ENCODE data around the gene DKK1. TPM values are rescaled to one million over a fixed set of nuclear protein-coding genes. Genes with fewer than 3 reads are reported as not detected.

DKK1 gene
- total RNA-seq, 4 donors from 2014 or later, result 0.19 to 2.6 (median 0.59) TPM

DNA sequence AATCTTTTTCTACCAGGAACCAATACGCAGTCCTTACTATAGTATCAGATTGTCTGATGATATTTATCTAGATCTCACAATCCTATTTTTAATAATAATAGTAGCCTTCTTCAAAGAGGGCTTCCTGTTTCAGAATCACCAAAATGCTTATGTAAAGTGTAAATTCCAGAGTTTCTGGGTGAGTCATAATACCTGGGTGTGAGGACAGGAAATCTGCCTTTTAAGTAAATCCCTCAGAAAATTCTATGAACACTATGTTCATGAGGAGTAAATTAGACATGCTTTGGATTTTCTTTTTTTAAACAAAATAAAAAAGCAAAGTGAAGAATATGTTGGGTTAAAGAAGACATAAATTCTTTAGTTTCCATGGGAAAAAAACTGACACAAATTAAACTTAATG, 20.5 kb downstream of the DKK1 start:
- Histone ChIP-seq H3K27ac (no peak overlapping the region), H3K4me1 (no peaks in the 10 kb centered on the region), H3K4me3 (no peak overlapping the region), H3K9me3 (no peaks in the 10 kb centered on the region), H3K36me3 (no peaks in the 10 kb centered on the region), H3K27me3 (no peaks in the 10 kb centered on the region)
- intact Hi-C loops (cut with DNase I), result no loop called here
- no peak for TF ChIP-seq POLR2A (IDR thresholded peaks at IDR 0.05)
- TF ChIP-seq, protein P1, sequence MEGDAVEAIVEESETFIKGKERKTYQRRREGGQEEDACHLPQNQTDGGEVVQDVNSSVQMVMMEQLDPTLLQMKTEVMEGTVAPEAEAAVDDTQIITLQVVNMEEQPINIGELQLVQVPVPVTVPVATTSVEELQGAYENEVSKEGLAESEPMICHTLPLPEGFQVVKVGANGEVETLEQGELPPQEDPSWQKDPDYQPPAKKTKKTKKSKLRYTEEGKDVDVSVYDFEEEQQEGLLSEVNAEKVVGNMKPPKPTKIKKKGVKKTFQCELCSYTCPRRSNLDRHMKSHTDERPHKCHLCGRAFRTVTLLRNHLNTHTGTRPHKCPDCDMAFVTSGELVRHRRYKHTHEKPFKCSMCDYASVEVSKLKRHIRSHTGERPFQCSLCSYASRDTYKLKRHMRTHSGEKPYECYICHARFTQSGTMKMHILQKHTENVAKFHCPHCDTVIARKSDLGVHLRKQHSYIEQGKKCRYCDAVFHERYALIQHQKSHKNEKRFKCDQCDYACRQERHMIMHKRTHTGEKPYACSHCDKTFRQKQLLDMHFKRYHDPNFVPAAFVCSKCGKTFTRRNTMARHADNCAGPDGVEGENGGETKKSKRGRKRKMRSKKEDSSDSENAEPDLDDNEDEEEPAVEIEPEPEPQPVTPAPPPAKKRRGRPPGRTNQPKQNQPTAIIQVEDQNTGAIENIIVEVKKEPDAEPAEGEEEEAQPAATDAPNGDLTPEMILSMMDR (IDR thresholded peaks at IDR 0.05), result no peak
- WGBS, 2 donors, result 54 to 74% methylated on average over 1 of the region's 1 CpG
- no peak for DNase-seq

DNA sequence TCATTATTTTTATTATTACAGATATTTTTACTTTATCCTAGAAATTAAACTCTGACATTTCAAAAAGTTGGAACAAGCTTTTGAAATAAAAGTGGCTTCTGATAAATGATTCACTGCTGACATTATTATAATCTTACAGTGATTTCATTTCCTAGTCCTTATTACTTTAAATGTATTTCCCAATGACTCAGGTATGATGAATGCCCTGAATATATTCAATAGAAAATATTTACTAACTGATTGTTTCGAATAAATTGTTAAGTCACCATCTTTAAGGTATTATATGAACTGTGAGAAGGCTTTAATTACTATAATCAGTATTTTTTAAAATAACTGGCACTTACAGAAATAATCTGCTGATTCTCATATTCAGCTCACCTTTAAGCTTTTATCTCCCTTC, 21.6 kb downstream of the DKK1 start:
- no peaks in the 10 kb centered on the region for H3K9me3 ChIP-seq
- H3K36me3 ChIP-seq, result no peaks in the 10 kb centered on the region
- intact Hi-C loops (cut with DNase I), result no loop called here
- no peak for DNase-seq
- H3K27ac ChIP-seq, result no peak overlapping the region
- TF ChIP-seq, protein P1 (IDR thresholded peaks at IDR 0.05), result no peak
- TF ChIP-seq POLR2A (IDR thresholded peaks at IDR 0.05), result no peak
- H3K27me3 ChIP-seq, result no peaks in the 10 kb centered on the region
- no peaks in the 10 kb centered on the region for H3K4me1 ChIP-seq
- 24 to 37% methylated on average over 1 of the region's 1 CpG for whole genome bisulfite sequencing, 2 donors
- no peak overlapping the region for H3K4me3 ChIP-seq

DNA sequence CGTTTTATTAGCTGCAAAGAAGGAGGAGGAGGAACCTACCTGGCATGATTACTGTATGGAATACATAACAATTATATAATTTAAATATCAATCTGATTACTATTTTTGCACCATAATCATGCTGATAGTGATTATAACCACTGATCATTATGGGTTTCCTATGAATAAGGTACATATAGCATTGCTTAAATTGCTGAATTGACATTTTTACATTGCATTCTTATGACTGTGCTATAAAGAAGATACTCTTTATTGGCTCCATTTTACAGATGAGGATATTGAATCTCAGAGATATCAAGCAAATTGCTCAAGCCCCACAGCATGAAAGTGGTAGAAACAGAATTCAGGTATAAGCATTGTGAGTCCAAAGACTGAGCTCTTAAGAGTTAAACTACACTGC, 23.1 kb downstream of the DKK1 start:
- WGBS, 2 donors, result 78 to 86% methylated on average over 1 of the region's 1 CpG
- intact Hi-C loops (cut with DNase I), result no loop called here
- H3K36me3 ChIP-seq, result no peaks in the 10 kb centered on the region
- no peak for DNase-seq
- no peaks in the 10 kb centered on the region for H3K9me3 ChIP-seq
- H3K27me3 ChIP-seq, result no peaks in the 10 kb centered on the region
- H3K4me3 ChIP-seq, result no peak overlapping the region
- H3K27ac ChIP-seq, result no peak overlapping the region
- no peaks in the 10 kb centered on the region for H3K4me1 ChIP-seq
- TF ChIP-seq, protein P1 (IDR thresholded peaks at IDR 0.05), result no peak
- no peak for TF ChIP-seq POLR2A (IDR thresholded peaks at IDR 0.05)

DNA sequence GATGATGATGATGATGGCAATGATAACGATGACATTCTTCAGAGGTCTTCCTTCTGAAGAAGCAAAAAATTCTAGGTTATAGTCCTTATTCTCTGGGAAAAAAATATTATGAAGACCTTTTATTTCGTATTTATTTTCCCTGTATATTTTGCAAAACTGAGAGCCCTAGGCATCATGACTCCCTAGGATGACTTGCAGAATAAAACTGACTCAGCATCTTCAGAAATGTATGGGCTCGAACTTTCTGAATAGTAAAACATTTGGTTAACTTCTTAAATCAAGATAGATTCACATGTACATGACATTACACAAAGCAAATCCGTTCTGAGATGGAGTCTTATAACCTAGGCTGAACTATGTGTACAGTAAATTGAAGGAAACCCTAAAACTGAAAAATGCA, 29.4 kb downstream of the DKK1 start:
- H3K4me1 ChIP-seq, result no peaks in the 10 kb centered on the region
- no peaks in the 10 kb centered on the region for H3K27me3 ChIP-seq
- intact Hi-C loops (cut with DNase I), result no loop called here
- WGBS, 2 donors, result 62 to 63% methylated on average over 4 of the region's 4 CpGs
- no peak for DNase-seq
- TF ChIP-seq POLR2A (IDR thresholded peaks at IDR 0.05), result no peak
- TF ChIP-seq, protein P1 (IDR thresholded peaks at IDR 0.05), result no peak
- H3K9me3 ChIP-seq, result no peaks in the 10 kb centered on the region
- H3K27ac ChIP-seq, result no peak overlapping the region
- H3K36me3 ChIP-seq, result no peaks in the 10 kb centered on the region
- H3K4me3 ChIP-seq, result no peak overlapping the region

DNA sequence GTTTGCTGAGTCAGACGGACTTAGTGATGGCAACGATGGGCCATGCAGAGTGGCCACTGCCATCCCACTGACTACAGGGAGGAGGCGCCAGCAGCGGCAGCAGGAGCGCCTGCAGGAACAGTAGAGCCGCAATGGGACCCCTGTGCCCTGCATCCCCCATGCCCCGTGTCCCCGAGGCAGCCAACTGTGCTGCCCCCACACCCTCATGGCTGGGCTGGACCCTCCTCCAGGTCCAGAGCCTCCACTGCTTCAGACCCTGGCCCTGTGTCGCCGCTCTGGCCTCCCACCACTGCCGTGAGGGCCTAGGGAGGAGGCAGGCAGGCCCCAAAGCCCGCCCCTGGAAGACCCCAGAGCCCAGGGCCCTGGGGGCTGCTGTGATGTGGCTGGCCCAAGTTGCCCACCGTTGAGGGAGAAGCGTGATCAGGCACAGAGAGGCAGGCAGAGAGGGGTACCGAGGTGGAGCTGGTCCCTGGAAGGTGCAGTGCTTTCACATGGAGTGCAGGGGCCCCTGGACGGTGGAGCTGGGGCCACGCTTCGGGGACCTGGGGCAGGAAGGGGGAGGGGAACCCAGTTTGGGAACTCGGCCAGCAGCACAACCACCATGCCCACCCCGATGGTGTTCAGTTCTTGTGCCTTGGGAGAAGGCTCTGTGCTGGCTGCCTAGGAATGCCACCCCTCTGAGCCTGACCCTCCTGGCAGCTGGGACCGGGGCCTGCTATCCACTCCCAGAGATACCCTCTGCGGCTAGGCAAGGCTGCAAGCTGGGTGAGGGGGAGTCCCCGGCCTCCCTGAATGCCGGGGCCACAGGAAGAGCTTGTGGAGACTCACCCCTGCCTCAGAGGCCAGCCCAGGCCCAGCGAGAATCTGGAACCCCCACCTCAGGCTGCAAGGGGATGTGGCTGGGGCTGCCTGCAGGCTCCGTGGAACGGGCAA, 32.6 kb downstream of the DKK1 start:
- TF ChIP-seq, protein P1 (IDR thresholded peaks at IDR 0.05), result no peak
- TF ChIP-seq POLR2A (IDR thresholded peaks at IDR 0.05), result no peak
- H3K36me3 ChIP-seq, result no peaks in the 10 kb centered on the region
- H3K4me1 ChIP-seq, result no peaks in the 10 kb centered on the region
- intact Hi-C loops (cut with DNase I), result no loop called here
- H3K27me3 ChIP-seq, result no peaks in the 10 kb centered on the region
- H3K27ac ChIP-seq, result no peak overlapping the region
- WGBS, 2 donors, result 92 to 95% methylated on average over 5 to 8 of the region's 27 CpGs
- H3K9me3 ChIP-seq, result no peaks in the 10 kb centered on the region
- H3K4me3 ChIP-seq, result no peak overlapping the region
- no peak for DNase-seq
